ENCODE results near the gene MAPK8. TPM values are rescaled to one million over a fixed set of nuclear protein-coding genes. Genes with fewer than 3 reads are reported as not detected.

MAPK8 gene
- total RNA-seq, 2 experiments from 2014 or later: 47.8 to 50.6 TPM

DNA sequence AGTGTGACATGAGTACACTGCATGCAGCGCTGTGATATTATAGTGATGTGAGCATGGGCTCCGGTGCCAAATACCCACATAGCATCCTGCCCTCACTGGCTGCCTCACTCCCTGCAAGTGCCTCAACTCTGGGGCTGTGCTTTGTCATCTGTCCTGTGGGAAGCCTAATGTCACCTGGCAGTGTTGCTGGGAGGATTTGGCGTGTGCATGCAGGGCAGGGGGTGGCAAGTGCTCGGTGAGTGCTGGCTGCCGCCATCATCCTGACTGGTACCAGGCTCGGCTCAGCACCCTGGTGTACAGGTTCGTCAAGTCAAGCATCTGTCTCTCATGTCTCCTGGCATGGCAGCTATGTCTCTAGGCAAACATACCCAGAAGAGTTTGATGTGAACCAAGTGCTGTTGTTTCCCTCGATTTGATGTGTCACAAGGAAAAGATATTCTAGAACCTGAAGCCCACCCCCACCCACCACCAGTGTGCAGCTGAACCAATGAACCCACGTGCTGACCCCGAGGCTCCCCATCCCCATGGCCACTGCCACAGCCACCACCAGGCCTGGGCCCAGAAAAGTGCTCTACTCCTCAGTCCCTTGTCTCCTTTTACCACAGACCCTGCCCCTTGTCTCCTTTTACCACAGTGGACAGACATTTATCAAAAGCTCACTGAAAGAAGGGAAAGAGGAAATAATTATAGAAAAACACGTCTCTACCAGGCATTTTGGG, 135.8 kb downstream of the MAPK8 start:
- no peaks in the 10 kb centered on the region for H3K4me1 ChIP-seq (ENCODE audit: insufficient read depth, low read length)
- H3K4me3 ChIP-seq (ENCODE audit: low read length): no peak overlapping the region
- Mint-ChIP-seq H3K4me1 (ENCODE audit: low read depth) (no peaks in the 10 kb centered on the region), H3K36me3 (ENCODE audit: low read depth) (peaks cover 13% of the 10 kb centered on the region), H3K27me3 (no peaks in the 10 kb centered on the region), H3K27ac (no peak overlapping the region), H3K9me3 (no peaks in the 10 kb centered on the region), H3K4me3 (no peak overlapping the region)
- TF ChIP-seq, protein P1, sequence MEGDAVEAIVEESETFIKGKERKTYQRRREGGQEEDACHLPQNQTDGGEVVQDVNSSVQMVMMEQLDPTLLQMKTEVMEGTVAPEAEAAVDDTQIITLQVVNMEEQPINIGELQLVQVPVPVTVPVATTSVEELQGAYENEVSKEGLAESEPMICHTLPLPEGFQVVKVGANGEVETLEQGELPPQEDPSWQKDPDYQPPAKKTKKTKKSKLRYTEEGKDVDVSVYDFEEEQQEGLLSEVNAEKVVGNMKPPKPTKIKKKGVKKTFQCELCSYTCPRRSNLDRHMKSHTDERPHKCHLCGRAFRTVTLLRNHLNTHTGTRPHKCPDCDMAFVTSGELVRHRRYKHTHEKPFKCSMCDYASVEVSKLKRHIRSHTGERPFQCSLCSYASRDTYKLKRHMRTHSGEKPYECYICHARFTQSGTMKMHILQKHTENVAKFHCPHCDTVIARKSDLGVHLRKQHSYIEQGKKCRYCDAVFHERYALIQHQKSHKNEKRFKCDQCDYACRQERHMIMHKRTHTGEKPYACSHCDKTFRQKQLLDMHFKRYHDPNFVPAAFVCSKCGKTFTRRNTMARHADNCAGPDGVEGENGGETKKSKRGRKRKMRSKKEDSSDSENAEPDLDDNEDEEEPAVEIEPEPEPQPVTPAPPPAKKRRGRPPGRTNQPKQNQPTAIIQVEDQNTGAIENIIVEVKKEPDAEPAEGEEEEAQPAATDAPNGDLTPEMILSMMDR (IDR thresholded peaks at IDR 0.05): no peak
- intact Hi-C loops (cut with DNase I, micrococcal nuclease): no loop called here
- no peak for ATAC-seq (ENCODE audit: poor library complexity)
- no peak for DNase-seq
- no peaks in the 10 kb centered on the region for H3K27me3 ChIP-seq (ENCODE audit: control insufficient read depth in 1 of 2, insufficient read depth in 2 of 2, low read length in 2 of 2)
- H3K9me3 ChIP-seq (ENCODE audit: control insufficient read depth in 1 of 2, insufficient read depth in 1 of 2, low read length in 2 of 2): peaks cover 0 to 8% of the 10 kb centered on the region in 2 experiments
- no peaks in the 10 kb centered on the region for H3K36me3 ChIP-seq (ENCODE audit: insufficient read depth, low read length)
- CTCF ChIA-PET: no interaction called here
- POLR2A ChIA-PET: no interaction called here
- no peak overlapping the region for H3K27ac ChIP-seq (ENCODE audit: low read depth in 1 of 2, low read length in 2 of 2)

- Histone ChIP-seq H3K27me3 (ENCODE audit: control insufficient read depth in 1 of 2, insufficient read depth in 2 of 2, low read length in 2 of 2) (no peaks in the 10 kb centered on the region), H3K4me1 (ENCODE audit: insufficient read depth, low read length) (no peaks in the 10 kb centered on the region), H3K9me3 (ENCODE audit: control insufficient read depth in 1 of 2, insufficient read depth in 1 of 2, low read length in 2 of 2) (peaks cover 0 to 8% of the 10 kb centered on the region in 2 experiments), H3K4me3 (ENCODE audit: low read length) (no peak overlapping the region), H3K36me3 (ENCODE audit: insufficient read depth, low read length) (no peaks in the 10 kb centered on the region), H3K27ac (ENCODE audit: low read depth in 1 of 2, low read length in 2 of 2) (no peak overlapping the region)
- no peaks in the 10 kb centered on the region for H3K27me3 Mint-ChIP-seq
- DNase-seq (no peak), ATAC-seq (ENCODE audit: poor library complexity) (no peak)
- no peaks in the 10 kb centered on the region for H3K4me1 Mint-ChIP-seq (ENCODE audit: low read depth)
- H3K9me3 Mint-ChIP-seq: no peaks in the 10 kb centered on the region
- TF ChIP-seq, protein P1 (IDR thresholded peaks at IDR 0.05): no peak
- POLR2A ChIA-PET: no interaction called here
- H3K36me3 Mint-ChIP-seq (ENCODE audit: low read depth): peaks cover 8% of the 10 kb centered on the region
- H3K27ac Mint-ChIP-seq: no peak overlapping the region
- no peak overlapping the region for H3K4me3 Mint-ChIP-seq
- CTCF ChIA-PET: no interaction called here
- intact Hi-C loops (cut with DNase I, micrococcal nuclease): no loop called here
These were observed 136.3 kb downstream of the MAPK8 start for GRCh38 chr10:48442809-48443177.

GRCh38 chr10:48444266-48444665, 137.8 kb downstream of the MAPK8 start:
- Mint-ChIP-seq H3K4me1 (ENCODE audit: low read depth) (no peaks in the 10 kb centered on the region), H3K4me3 (no peak overlapping the region), H3K27me3 (no peaks in the 10 kb centered on the region), H3K27ac (no peak overlapping the region), H3K9me3 (no peaks in the 10 kb centered on the region), H3K36me3 (ENCODE audit: low read depth) (no peaks in the 10 kb centered on the region)
- DNase-seq: no peak
- Histone ChIP-seq H3K36me3 (ENCODE audit: insufficient read depth, low read length) (no peaks in the 10 kb centered on the region), H3K4me3 (ENCODE audit: low read length) (no peak overlapping the region), H3K27me3 (ENCODE audit: control insufficient read depth in 1 of 2, insufficient read depth in 2 of 2, low read length in 2 of 2) (no peaks in the 10 kb centered on the region), H3K27ac (ENCODE audit: low read depth in 1 of 2, low read length in 2 of 2) (no peak overlapping the region), H3K9me3 (ENCODE audit: control insufficient read depth in 1 of 2, insufficient read depth in 1 of 2, low read length in 2 of 2) (peaks cover 0 to 8% of the 10 kb centered on the region in 2 experiments), H3K4me1 (ENCODE audit: insufficient read depth, low read length) (no peaks in the 10 kb centered on the region)
- TF ChIP-seq, protein P1 (IDR thresholded peaks at IDR 0.05): no peak
- ATAC-seq (ENCODE audit: poor library complexity): no peak
- ChIA-PET POLR2A (no interaction called here), CTCF (no interaction called here)
- intact Hi-C loops (cut with DNase I, micrococcal nuclease): no loop called here

Measured in CD4-positive, alpha-beta T cell (primary cell).